Measurements from ENCODE around the gene BUD23. TPM values are rescaled to one million over a fixed set of nuclear protein-coding genes. Genes with fewer than 3 reads are reported as not detected.

The BUD23 gene
- total RNA-seq, 1 donor from 2014 or later: 109 TPM

- intact Hi-C loops (cut with micrococcal nuclease): no loop called here
- Mint-ChIP-seq H3K4me3 (ENCODE audit: low read depth) (no peak overlapping the region), H3K9me3 (no peaks in the 10 kb centered on the region), H3K36me3 (ENCODE audit: low read depth) (peaks cover 47% of the 10 kb centered on the region), H3K27ac (no peak overlapping the region), H3K4me1 (ENCODE audit: low read depth) (no peaks in the 10 kb centered on the region), H3K27me3 (ENCODE audit: low read depth) (no peaks in the 10 kb centered on the region)
- no peak for DNase-seq (ENCODE audit: low spot score)
Observed at GRCh38 chr7:73698410-73698809, 15.0 kb downstream of the BUD23 start.

- H3K36me3 Mint-ChIP-seq (ENCODE audit: low read depth): peaks cover 42% of the 10 kb centered on the region
- no peaks in the 10 kb centered on the region for H3K27me3 Mint-ChIP-seq (ENCODE audit: low read depth)
- intact Hi-C loops (cut with micrococcal nuclease): no loop called here
Observed at GRCh38 chr7:73699370-73700068, 16.1 kb downstream of the BUD23 start.

GRCh38 chr7:73700069-73700423 is 16.6 kb downstream of the BUD23 start:
- intact Hi-C loops (cut with micrococcal nuclease): no loop called here
- no peak for DNase-seq (ENCODE audit: low spot score)
- no peak overlapping the region for H3K27ac Mint-ChIP-seq
- no peaks in the 10 kb centered on the region for H3K4me1 Mint-ChIP-seq (ENCODE audit: low read depth)
- no peaks in the 10 kb centered on the region for H3K9me3 Mint-ChIP-seq
- H3K4me3 Mint-ChIP-seq (ENCODE audit: low read depth): no peak overlapping the region
- peaks cover 38% of the 10 kb centered on the region for H3K36me3 Mint-ChIP-seq (ENCODE audit: low read depth)
- no peaks in the 10 kb centered on the region for H3K27me3 Mint-ChIP-seq (ENCODE audit: low read depth)

More at GRCh38 chr7:73699370-73700068, 16.1 kb downstream of the BUD23 start:
- H3K4me3 Mint-ChIP-seq (ENCODE audit: low read depth): no peak overlapping the region
- no peaks in the 10 kb centered on the region for H3K9me3 Mint-ChIP-seq
- no peak overlapping the region for H3K27ac Mint-ChIP-seq
- no peak for DNase-seq (ENCODE audit: low spot score)
- no peaks in the 10 kb centered on the region for H3K4me1 Mint-ChIP-seq (ENCODE audit: low read depth)

GRCh38 chr7:73700581-73701134 is 17.3 kb downstream of the BUD23 start:
- Mint-ChIP-seq H3K9me3 (no peaks in the 10 kb centered on the region), H3K36me3 (ENCODE audit: low read depth) (peaks cover 38% of the 10 kb centered on the region), H3K27ac (no peak overlapping the region), H3K4me3 (ENCODE audit: low read depth) (no peak overlapping the region), H3K4me1 (ENCODE audit: low read depth) (no peaks in the 10 kb centered on the region), H3K27me3 (ENCODE audit: low read depth) (no peaks in the 10 kb centered on the region)
- no peak for DNase-seq (ENCODE audit: low spot score)
- intact Hi-C loops (cut with micrococcal nuclease): no loop called here

- no peaks in the 10 kb centered on the region for H3K9me3 Mint-ChIP-seq
- no peaks in the 10 kb centered on the region for H3K4me1 Mint-ChIP-seq (ENCODE audit: low read depth)
- no peak for DNase-seq (ENCODE audit: low spot score)
- intact Hi-C loops (cut with micrococcal nuclease): no loop called here
- H3K36me3 Mint-ChIP-seq (ENCODE audit: low read depth): peaks cover 38% of the 10 kb centered on the region
- no peaks in the 10 kb centered on the region for H3K27me3 Mint-ChIP-seq (ENCODE audit: low read depth)
- no peak overlapping the region for H3K27ac Mint-ChIP-seq
- H3K4me3 Mint-ChIP-seq (ENCODE audit: low read depth): no peak overlapping the region
Observed at GRCh38 chr7:73701357-73701995, 18.1 kb downstream of the BUD23 start.

GRCh38 chr7:73702226-73702625 is 18.8 kb downstream of the BUD23 start:
- no peaks in the 10 kb centered on the region for H3K4me1 Mint-ChIP-seq (ENCODE audit: low read depth)
- intact Hi-C loops (cut with micrococcal nuclease): no loop called here
- peaks cover 34% of the 10 kb centered on the region for H3K36me3 Mint-ChIP-seq (ENCODE audit: low read depth)
- H3K9me3 Mint-ChIP-seq: no peaks in the 10 kb centered on the region
- H3K27ac Mint-ChIP-seq: no peak overlapping the region
- no peak overlapping the region for H3K4me3 Mint-ChIP-seq (ENCODE audit: low read depth)
- DNase-seq (ENCODE audit: low spot score): no peak
- H3K27me3 Mint-ChIP-seq (ENCODE audit: low read depth): no peaks in the 10 kb centered on the region

GRCh38 chr7:73702665-73703064 is 19.3 kb downstream of the BUD23 start:
- peaks cover 30% of the 10 kb centered on the region for H3K36me3 Mint-ChIP-seq (ENCODE audit: low read depth)
- H3K9me3 Mint-ChIP-seq: no peaks in the 10 kb centered on the region
- intact Hi-C loops (cut with micrococcal nuclease): no loop called here
- no peaks in the 10 kb centered on the region for H3K27me3 Mint-ChIP-seq (ENCODE audit: low read depth)
- H3K4me1 Mint-ChIP-seq (ENCODE audit: low read depth): no peaks in the 10 kb centered on the region
- H3K27ac Mint-ChIP-seq: no peak overlapping the region
- no peak for DNase-seq (ENCODE audit: low spot score)
- H3K4me3 Mint-ChIP-seq (ENCODE audit: low read depth): no peak overlapping the region

GRCh38 chr7:73703225-73703624 is 19.8 kb downstream of the BUD23 start:
- Mint-ChIP-seq H3K27ac (no peak overlapping the region), H3K4me3 (ENCODE audit: low read depth) (no peak overlapping the region), H3K4me1 (ENCODE audit: low read depth) (no peaks in the 10 kb centered on the region), H3K36me3 (ENCODE audit: low read depth) (peaks cover 27% of the 10 kb centered on the region), H3K27me3 (ENCODE audit: low read depth) (no peaks in the 10 kb centered on the region), H3K9me3 (no peaks in the 10 kb centered on the region)
- no peak for DNase-seq (ENCODE audit: low spot score)
- intact Hi-C loops (cut with micrococcal nuclease): no loop called here

- Mint-ChIP-seq H3K36me3 (ENCODE audit: low read depth) (peaks cover 27% of the 10 kb centered on the region), H3K27me3 (ENCODE audit: low read depth) (no peaks in the 10 kb centered on the region), H3K9me3 (no peaks in the 10 kb centered on the region), H3K27ac (no peak overlapping the region), H3K4me3 (ENCODE audit: low read depth) (no peak overlapping the region), H3K4me1 (ENCODE audit: low read depth) (no peaks in the 10 kb centered on the region)
- intact Hi-C loops (cut with micrococcal nuclease): no loop called here
- DNase-seq (ENCODE audit: low spot score): peak; percentile 21
Observed at GRCh38 chr7:73703757-73704639, 20.6 kb downstream of the BUD23 start.

- no peaks in the 10 kb centered on the region for H3K4me1 Mint-ChIP-seq (ENCODE audit: low read depth)
- no peaks in the 10 kb centered on the region for H3K27me3 Mint-ChIP-seq (ENCODE audit: low read depth)
- H3K4me3 Mint-ChIP-seq (ENCODE audit: low read depth): no peak overlapping the region
- DNase-seq (ENCODE audit: low spot score): no peak
- intact Hi-C loops (cut with micrococcal nuclease): no loop called here
- H3K36me3 Mint-ChIP-seq (ENCODE audit: low read depth): peaks cover 27% of the 10 kb centered on the region
- H3K9me3 Mint-ChIP-seq: no peaks in the 10 kb centered on the region
- no peak overlapping the region for H3K27ac Mint-ChIP-seq
Observed at GRCh38 chr7:73704640-73705550, 21.5 kb downstream of the BUD23 start.

- no peak overlapping the region for H3K27ac Mint-ChIP-seq
- H3K4me3 Mint-ChIP-seq (ENCODE audit: low read depth): no peak overlapping the region
- DNase-seq (ENCODE audit: low spot score): no peak
- H3K4me1 Mint-ChIP-seq (ENCODE audit: low read depth): no peaks in the 10 kb centered on the region
- no peaks in the 10 kb centered on the region for H3K9me3 Mint-ChIP-seq
- intact Hi-C loops (cut with micrococcal nuclease): no loop called here
- no peaks in the 10 kb centered on the region for H3K27me3 Mint-ChIP-seq (ENCODE audit: low read depth)
- H3K36me3 Mint-ChIP-seq (ENCODE audit: low read depth): peaks cover 27% of the 10 kb centered on the region
Observed at GRCh38 chr7:73705551-73705920, 22.1 kb downstream of the BUD23 start.
